Coronary artery (tissue), 2 donors: ENCODE data around the gene ZNF227.

Source experiments
- DNase-seq: peaks from one replicate; pipeline ENCODE4 v3.0.0-alpha.2; 2017; ENCODE audit warnings: low spot score
- H3K27ac ChIP-seq, 2 donors: fragments of 200-600 bp; sonication (generic); one replicate each; pipeline ENCODE4 v1.5.1; 2016 to 2019
- H3K4me3 ChIP-seq: fragments of 200-600 bp; sonication (generic); 2 replicates; pipeline ENCODE4 v1.5.1; 2016; ENCODE audit warnings: mild to moderate bottlenecking, moderate library complexity
- TF ChIP-seq, protein P1 (sequence below): fragments of 200-600 bp; sonication (generic); IDR thresholded peaks from one replicate; pipeline ENCODE4 v1.5.1; 2019; ENCODE audit warnings: antibody characterized with exemption

Gene ZNF227

DNA sequence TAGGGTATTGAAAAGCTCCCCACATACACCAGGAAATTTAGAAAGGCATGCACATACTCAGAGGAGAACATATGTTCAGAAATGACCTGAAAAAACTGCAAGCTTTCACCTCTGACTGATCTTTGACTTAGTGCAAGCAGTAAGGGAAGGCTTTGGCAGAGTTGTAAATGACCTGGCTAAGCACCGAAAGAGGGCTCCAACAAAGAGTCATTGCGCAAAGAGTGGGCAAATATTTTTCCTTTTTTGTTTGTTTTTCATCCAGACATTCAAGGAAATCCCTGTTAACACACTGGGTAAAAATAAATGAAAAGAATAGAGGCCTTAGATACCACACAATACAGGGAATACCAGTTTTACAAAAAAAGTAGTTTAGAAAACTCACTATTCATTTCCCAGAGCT, 42.2 kb downstream of the ZNF227 start:
- DNase-seq, result no peak
- no peak overlapping the region for H3K4me3 ChIP-seq
- H3K27ac ChIP-seq, result no peak overlapping the region
- TF ChIP-seq, protein P1, sequence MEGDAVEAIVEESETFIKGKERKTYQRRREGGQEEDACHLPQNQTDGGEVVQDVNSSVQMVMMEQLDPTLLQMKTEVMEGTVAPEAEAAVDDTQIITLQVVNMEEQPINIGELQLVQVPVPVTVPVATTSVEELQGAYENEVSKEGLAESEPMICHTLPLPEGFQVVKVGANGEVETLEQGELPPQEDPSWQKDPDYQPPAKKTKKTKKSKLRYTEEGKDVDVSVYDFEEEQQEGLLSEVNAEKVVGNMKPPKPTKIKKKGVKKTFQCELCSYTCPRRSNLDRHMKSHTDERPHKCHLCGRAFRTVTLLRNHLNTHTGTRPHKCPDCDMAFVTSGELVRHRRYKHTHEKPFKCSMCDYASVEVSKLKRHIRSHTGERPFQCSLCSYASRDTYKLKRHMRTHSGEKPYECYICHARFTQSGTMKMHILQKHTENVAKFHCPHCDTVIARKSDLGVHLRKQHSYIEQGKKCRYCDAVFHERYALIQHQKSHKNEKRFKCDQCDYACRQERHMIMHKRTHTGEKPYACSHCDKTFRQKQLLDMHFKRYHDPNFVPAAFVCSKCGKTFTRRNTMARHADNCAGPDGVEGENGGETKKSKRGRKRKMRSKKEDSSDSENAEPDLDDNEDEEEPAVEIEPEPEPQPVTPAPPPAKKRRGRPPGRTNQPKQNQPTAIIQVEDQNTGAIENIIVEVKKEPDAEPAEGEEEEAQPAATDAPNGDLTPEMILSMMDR, result no peak

GRCh38 chr19:44255705-44256411, 43.5 kb downstream of the ZNF227 start:
- Histone ChIP-seq H3K27ac (no peak overlapping the region), H3K4me3 (no peak overlapping the region)
- TF ChIP-seq, protein P1, result no peak
- no peak for DNase-seq

- TF ChIP-seq, protein P1, result no peak
- Histone ChIP-seq H3K27ac (no peak overlapping the region), H3K4me3 (no peak overlapping the region)
- no peak for DNase-seq
Observed at GRCh38 chr19:44258136-44258535, 45.8 kb downstream of the ZNF227 start.

- TF ChIP-seq, protein P1, result no peak
- Histone ChIP-seq H3K27ac (no peak overlapping the region), H3K4me3 (no peak overlapping the region)
- no peak for DNase-seq
Observed at GRCh38 chr19:44258835-44259413, 46.6 kb downstream of the ZNF227 start.

DNA sequence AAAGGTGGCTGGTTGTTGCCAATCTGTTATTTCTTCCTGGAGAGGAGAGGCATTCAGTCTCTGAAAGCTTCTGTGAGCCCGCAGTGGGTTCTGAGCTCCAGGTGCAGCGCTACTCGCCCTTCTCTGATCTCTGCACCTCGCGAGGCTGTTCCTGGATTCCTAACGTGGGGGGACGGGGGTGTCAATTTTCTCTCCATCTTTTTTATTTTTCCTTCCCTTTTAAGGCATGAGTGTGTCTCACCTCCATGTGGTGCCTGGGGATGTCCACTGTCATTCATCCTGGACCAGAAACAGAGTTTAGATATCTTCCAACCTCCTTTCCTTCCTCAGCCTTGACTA, 48.0 kb downstream of the ZNF227 start:
- no peak overlapping the region for H3K27ac ChIP-seq
- DNase-seq, result no peak
- TF ChIP-seq, protein P1, result no peak
- peak overlapping the region; percentile 26 for H3K4me3 ChIP-seq

DNA sequence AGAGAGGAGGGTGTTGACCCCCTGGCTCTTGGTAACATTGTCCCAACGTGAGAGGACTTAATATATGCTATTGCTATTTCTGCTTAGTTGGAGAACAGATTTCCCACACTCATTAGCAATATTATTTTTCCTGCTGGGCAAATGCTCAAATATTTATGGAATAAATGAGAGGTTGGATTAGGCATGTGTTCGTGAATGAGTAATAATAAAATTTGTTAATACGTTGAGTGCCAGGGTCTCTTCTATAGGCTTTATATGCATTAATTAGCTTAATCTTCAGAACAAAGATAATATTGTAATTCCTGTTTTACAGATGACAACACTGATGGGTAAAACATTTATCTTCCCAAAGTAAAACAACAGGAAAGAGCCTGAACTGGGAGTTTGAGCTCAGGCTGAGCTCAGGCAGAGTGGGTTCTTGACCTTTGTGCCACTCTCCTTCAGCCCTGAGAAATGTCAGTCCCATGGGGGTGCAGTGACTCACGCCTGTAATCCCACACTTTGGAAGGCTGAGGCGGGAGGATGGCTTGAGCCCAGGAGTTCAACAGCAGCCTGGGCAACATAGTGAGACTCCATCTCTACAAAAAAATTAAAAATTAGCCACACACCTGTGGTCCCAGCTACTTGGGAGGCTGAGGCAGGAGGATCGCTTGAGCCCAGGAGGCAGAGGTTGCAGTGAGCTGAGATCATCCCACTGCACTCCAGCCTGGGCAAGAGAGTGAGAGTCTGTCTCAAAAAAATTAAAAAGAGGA, 48.5 kb downstream of the ZNF227 start:
- Histone ChIP-seq H3K27ac (no peak overlapping the region), H3K4me3 (no peak overlapping the region)
- TF ChIP-seq, protein P1, result no peak
- no peak for DNase-seq
